Measurements from ENCODE around the gene CYP26A1.

DNA sequence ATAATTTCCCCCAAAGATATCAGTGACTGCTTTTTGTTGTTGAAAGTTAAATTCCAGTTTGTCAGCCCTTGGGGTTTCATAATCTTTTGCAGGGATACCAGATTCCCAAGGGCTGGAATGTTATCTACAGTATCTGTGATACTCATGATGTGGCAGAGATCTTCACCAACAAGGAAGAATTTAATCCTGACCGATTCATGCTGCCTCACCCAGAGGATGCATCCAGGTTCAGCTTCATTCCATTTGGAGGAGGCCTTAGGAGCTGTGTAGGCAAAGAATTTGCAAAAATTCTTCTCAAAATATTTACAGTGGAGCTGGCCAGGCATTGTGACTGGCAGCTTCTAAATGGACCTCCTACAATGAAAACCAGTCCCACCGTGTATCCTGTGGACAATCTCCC is 3.2 kb downstream of the CYP26A1 start:
- TF ChIP-seq, protein P1, sequence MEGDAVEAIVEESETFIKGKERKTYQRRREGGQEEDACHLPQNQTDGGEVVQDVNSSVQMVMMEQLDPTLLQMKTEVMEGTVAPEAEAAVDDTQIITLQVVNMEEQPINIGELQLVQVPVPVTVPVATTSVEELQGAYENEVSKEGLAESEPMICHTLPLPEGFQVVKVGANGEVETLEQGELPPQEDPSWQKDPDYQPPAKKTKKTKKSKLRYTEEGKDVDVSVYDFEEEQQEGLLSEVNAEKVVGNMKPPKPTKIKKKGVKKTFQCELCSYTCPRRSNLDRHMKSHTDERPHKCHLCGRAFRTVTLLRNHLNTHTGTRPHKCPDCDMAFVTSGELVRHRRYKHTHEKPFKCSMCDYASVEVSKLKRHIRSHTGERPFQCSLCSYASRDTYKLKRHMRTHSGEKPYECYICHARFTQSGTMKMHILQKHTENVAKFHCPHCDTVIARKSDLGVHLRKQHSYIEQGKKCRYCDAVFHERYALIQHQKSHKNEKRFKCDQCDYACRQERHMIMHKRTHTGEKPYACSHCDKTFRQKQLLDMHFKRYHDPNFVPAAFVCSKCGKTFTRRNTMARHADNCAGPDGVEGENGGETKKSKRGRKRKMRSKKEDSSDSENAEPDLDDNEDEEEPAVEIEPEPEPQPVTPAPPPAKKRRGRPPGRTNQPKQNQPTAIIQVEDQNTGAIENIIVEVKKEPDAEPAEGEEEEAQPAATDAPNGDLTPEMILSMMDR (IDR thresholded peaks at IDR 0.05): no peak
- no peak for TF ChIP-seq POLR2A (IDR thresholded peaks at IDR 0.05)
- TF ChIP-seq POLR2AphosphoS5 (IDR thresholded peaks at IDR 0.05): no peak
